ENCODE results near the gene NARF. TPM values are rescaled to one million over a fixed set of nuclear protein-coding genes. Genes with fewer than 3 reads are reported as not detected.

NARF gene
- polyA plus RNA-seq, 2 of the 4 experiments (the other 2 are of a cell fraction) = 51.2 to 89.6 TPM

- TF ChIP-seq GATA3 (IDR thresholded peaks at IDR 0.05; ENCODE audit: borderline replicate concordance) (no peak), CBX2 (IDR thresholded peaks at IDR 0.05; ENCODE audit: borderline replicate concordance, low read depth) (no peak), JUN (IDR thresholded peaks at IDR 0.05) (peak; percentile 91 to 92), BHLHE40 (IDR thresholded peaks at IDR 0.05; ENCODE audit: low read depth, low read length) (no peak), REST (IDR thresholded peaks at IDR 0.05) (no peak), PBX3 (IDR thresholded peaks at IDR 0.05) (no peak), KDM1A (IDR thresholded peaks at IDR 0.05; ENCODE audit: low read depth) (no peak), MYC (IDR thresholded peaks at IDR 0.05; ENCODE audit: borderline replicate concordance, low read length) (no peak), HES2 (IDR thresholded peaks at IDR 0.05) (no peak), KDM5A (IDR thresholded peaks at IDR 0.05) (no peak), MAZ (IDR thresholded peaks at IDR 0.05; ENCODE audit: borderline replicate concordance, low read depth, low read length) (no peak), FOSL2 (IDR thresholded peaks at IDR 0.05) (no peak), FOSL2 (CRISPR knock-in tag; IDR thresholded peaks at IDR 0.05) (no peak), RNF2 (IDR thresholded peaks at IDR 0.05; ENCODE audit: borderline replicate concordance, low read depth) (no peak), ZSCAN20 (CRISPR knock-in tag; IDR thresholded peaks at IDR 0.05) (no peak), POLR2A (IDR thresholded peaks at IDR 0.05; ENCODE audit: low read length) (peak; percentile 88), ESRRA (IDR thresholded peaks at IDR 0.05; ENCODE audit: borderline replicate concordance, low read length) (no peak), FOSB (CRISPR knock-in tag; IDR thresholded peaks at IDR 0.05) (no peak), NR3C1 (IDR thresholded peaks at IDR 0.05) (no peak), MAFK (IDR thresholded peaks at IDR 0.05; ENCODE audit: partially characterized antibody) (no peak), NFE2L2 (conservative IDR thresholded peaks at IDR 0.05; ENCODE audit: low read length) (no peak), RAD21 (conservative IDR thresholded peaks at IDR 0.05 in 1 of 2, IDR thresholded peaks at IDR 0.05 in 1 of 2) (no peak; a peak in 1 of 5 replicates), PHF8 (IDR thresholded peaks at IDR 0.05; ENCODE audit: borderline replicate concordance, low read depth) (peak; percentile 80), HMGXB4 (CRISPR knock-in tag; IDR thresholded peaks at IDR 0.05; ENCODE audit: borderline replicate concordance) (no peak), JUNB (IDR thresholded peaks at IDR 0.05) (no peak), ZNF302 (CRISPR knock-in tag; IDR thresholded peaks at IDR 0.05) (no peak), RFX5 (IDR thresholded peaks at IDR 0.05) (no peak), CHD2 (IDR thresholded peaks at IDR 0.05; ENCODE audit: low read length, partially characterized antibody) (no peak), EHMT2 (IDR thresholded peaks at IDR 0.05; ENCODE audit: low read depth) (no peak), HEYL (CRISPR knock-in tag; IDR thresholded peaks at IDR 0.05) (no peak), BCL3 (IDR thresholded peaks at IDR 0.05) (peak; percentile 78; the same call in 1 of the 3 replicates), HOXB5 (CRISPR knock-in tag; IDR thresholded peaks at IDR 0.05) (0 out of 2 replicates have a peak, but pooled peaks have one; percentile 50), CEBPB (IDR thresholded peaks at IDR 0.05) (no peak), ELK1 (IDR thresholded peaks at IDR 0.05; ENCODE audit: low read depth, low read length) (no peak), CHD4 (IDR thresholded peaks at IDR 0.05; ENCODE audit: borderline replicate concordance) (no peak)
These were observed 8.0 kb upstream of the NARF start, which contains the start of gene CYBC1 (continued) for GRCh38 chr17:82450357-82451106.
